H1 (cell line): Measurements from ENCODE around the gene SLC18A3. TPM values are rescaled to one million over a fixed set of nuclear protein-coding genes. Genes with fewer than 3 reads are reported as not detected.

ENCODE experiments used
- CTCF ChIA-PET: fragments of 300-600 bp; sonication (Branson Sonifier 250); formaldehyde crosslinking; loops from one replicate; lab custom pipeline; 2021; ENCODE audit not compliant: partially characterized antibody; lab: Charles Lee
- POLR2A ChIA-PET: fragments of 300-600 bp; sonication (Branson Sonifier 250); formaldehyde crosslinking; loops from one replicate; lab custom pipeline; 2021; ENCODE audit warnings: inconsistent platforms; ENCODE audit not compliant: partially characterized antibody; lab: Charles Lee
- DNase-seq, 2 experiments: peaks; one replicate each; pipeline versions ENCODE4 v3.0.0 to v3.0.0-alpha.2; 2010 to 2022; ENCODE audit warnings: low spot score in 2 of 2, low read depth in 1 of 2, mixed read lengths in 1 of 2
- FAIRE-seq: peaks from 2 replicates; lab custom pipeline; 2011; peaks lifted over from hg19 to GRCh38; lab: Jason Lieb, UNC
- H2AFZ ChIP-seq: 2 replicates; pipeline ENCODE4 v1.8.1; 2012; ENCODE audit warnings: low read length, inconsistent platforms
- H2AK5ac ChIP-seq: 2 replicates; pipeline ENCODE4 v1.6.1; 2013; ENCODE audit warnings: low read depth, low read length
- H2BK120ac ChIP-seq: replicated peaks from 2 replicates; pipeline ENCODE3; 2013; ENCODE audit warnings: low read depth, low read length, inconsistent platforms
- H2BK12ac ChIP-seq: 2 replicates; pipeline ENCODE4 v1.6.1; 2013; ENCODE audit warnings: low read depth, low read length
- H2BK15ac ChIP-seq: 2 replicates; pipeline ENCODE4 v1.6.1; 2013; ENCODE audit warnings: low read length
- H2BK20ac ChIP-seq: 2 replicates; pipeline ENCODE4 v1.6.1; 2013; ENCODE audit warnings: low read length
- H2BK5ac ChIP-seq: 2 replicates; pipeline ENCODE4 v1.6.1; 2013; ENCODE audit warnings: low read depth, low read length
- H3K14ac ChIP-seq: 2 replicates; pipeline ENCODE4 v1.6.1; 2013; ENCODE audit warnings: inconsistent platforms; ENCODE audit not compliant: insufficient read length
- H3K18ac ChIP-seq: 2 replicates; pipeline ENCODE4 v1.6.1; 2013; ENCODE audit warnings: low read length; ENCODE audit errors: extremely low read depth
- H3K23ac ChIP-seq: 2 replicates; pipeline ENCODE4 v1.6.1; 2013; ENCODE audit warnings: inconsistent platforms; ENCODE audit not compliant: insufficient read length
- H3K23me2 ChIP-seq: 2 replicates; pipeline ENCODE4 v1.6.1; 2013; ENCODE audit warnings: low read depth, low read length
- H3K27ac ChIP-seq: 2 replicates; pipeline ENCODE4 v1.6.1; 2011; ENCODE audit warnings: low read depth, low read length, inconsistent platforms
- H3K27me3 ChIP-seq, 4 experiments: replicated peaks in 1 of 4; 1 replicate in 1 of 4; 2 replicates in 3 of 4; pipeline versions ENCODE4 v1.6.1 to v1.8.1; 2011 to 2013; ENCODE audit warnings: low read length in 3 of 4, mild to moderate bottlenecking in 3 of 4, inconsistent platforms in 2 of 4, mixed read lengths in 2 of 4, moderate library complexity in 1 of 4; ENCODE audit not compliant: control insufficient read depth in 3 of 4, insufficient read depth in 3 of 4; ENCODE audit errors: extremely low read depth in 1 of 4
- H3K36me3 ChIP-seq, 4 experiments: 2 replicates each; pipeline versions ENCODE4 v1.6.1 to v1.8.1; 2011 to 2013; ENCODE audit warnings: mild to moderate bottlenecking in 4 of 4, low read length in 3 of 4, moderate library complexity in 2 of 4, control low read depth in 1 of 4, inconsistent platforms in 1 of 4; ENCODE audit not compliant: insufficient read depth in 4 of 4, control insufficient read depth in 2 of 4
- H3K4ac ChIP-seq: replicated peaks from 2 replicates; pipeline ENCODE3; 2013; ENCODE audit warnings: low read length, low read depth, mixed read lengths, inconsistent platforms; ENCODE audit not compliant: insufficient read length
- H3K4me1 ChIP-seq, 4 experiments: replicated peaks in 1 of 4; 1 replicate in 1 of 4; 2 replicates in 3 of 4; pipeline versions ENCODE4 v1.6.1 to v1.8.1; 2011 to 2013; ENCODE audit warnings: low read length in 3 of 4, inconsistent platforms in 2 of 4, mixed read lengths in 1 of 4; ENCODE audit not compliant: insufficient read depth in 4 of 4, control insufficient read depth in 3 of 4
- H3K4me2 ChIP-seq, 2 experiments: 2 replicates each; pipeline versions ENCODE4 v1.6.1 to v1.8.1; 2011 to 2013; ENCODE audit warnings: low read depth in 2 of 2, low read length in 2 of 2, control low read depth in 1 of 2, inconsistent platforms in 1 of 2, mild to moderate bottlenecking in 1 of 2; ENCODE audit not compliant: insufficient read depth in 1 of 2
- H3K4me3 ChIP-seq, 4 experiments: fragments of 200-600, 300-600 bp in 1 of 4; sonication (generic), shearing (Covaris generic), sonication (Bioruptor Twin) in 1 of 4; 2 replicates each; pipeline versions ENCODE4 v1.5.1 to v1.8.1; 2011 to 2016; ENCODE audit warnings: low read length in 4 of 4, low read depth in 3 of 4, control low read depth in 2 of 4, inconsistent platforms in 2 of 4, mild to moderate bottlenecking in 2 of 4, mixed read lengths in 1 of 4, moderate library complexity in 1 of 4; ENCODE audit not compliant: insufficient read depth in 2 of 4; ENCODE audit errors: extremely low read depth in 1 of 4
- H3K56ac ChIP-seq: replicated peaks from 2 replicates; pipeline ENCODE3; 2013; ENCODE audit warnings: low read depth, mild to moderate bottlenecking, mixed read lengths, low read length, inconsistent platforms; ENCODE audit not compliant: insufficient read length
- H3K79me1 ChIP-seq: 2 replicates; pipeline ENCODE4 v1.6.1; 2013; ENCODE audit warnings: low read depth, low read length, control low read depth
- H3K79me2 ChIP-seq, 2 experiments: 2 replicates each; pipeline versions ENCODE4 v1.6.1 to v1.8.1; 2012 to 2013; ENCODE audit warnings: low read length in 2 of 2, mild to moderate bottlenecking in 2 of 2, inconsistent platforms in 1 of 2; ENCODE audit not compliant: insufficient read depth in 2 of 2, control insufficient read depth in 1 of 2
- H3K9ac ChIP-seq, 4 experiments: replicated peaks in 1 of 4; 1 replicate in 1 of 4; 2 replicates in 3 of 4; pipeline versions ENCODE4 v1.6.1 to v1.8.1; 2011 to 2013; ENCODE audit warnings: low read depth in 3 of 4, low read length in 3 of 4, control low read depth in 2 of 4, mild to moderate bottlenecking in 2 of 4, moderate library complexity in 2 of 4, inconsistent platforms in 1 of 4; ENCODE audit errors: extremely low read depth in 1 of 4
- H3K9me3 ChIP-seq, 2 experiments: 2 replicates each; pipeline versions ENCODE4 v1.6.1 to v1.8.1; 2012 to 2013; ENCODE audit warnings: mild to moderate bottlenecking in 2 of 2, moderate library complexity in 2 of 2, control low read depth in 1 of 2, inconsistent platforms in 1 of 2, low read depth in 1 of 2, low read length in 1 of 2, mixed read lengths in 1 of 2; ENCODE audit not compliant: insufficient read depth in 2 of 2
- H4K20me1 ChIP-seq, 2 experiments: replicated peaks in 1 of 2; 2 replicates each; pipeline versions ENCODE3 to v1.8.1; 2011 to 2013; ENCODE audit warnings: inconsistent platforms in 2 of 2, low read length in 2 of 2, mild to moderate bottlenecking in 1 of 2; ENCODE audit not compliant: insufficient read depth in 2 of 2, control insufficient read depth in 1 of 2
- H4K5ac ChIP-seq: 2 replicates; pipeline ENCODE4 v1.6.1; 2013; ENCODE audit warnings: low read length, low read depth, mixed read lengths, inconsistent platforms; ENCODE audit not compliant: insufficient read length
- H4K8ac ChIP-seq: 2 replicates; pipeline ENCODE4 v1.8.0; 2013; ENCODE audit warnings: mild to moderate bottlenecking, moderate library complexity, low read length, inconsistent platforms; ENCODE audit not compliant: insufficient read depth; ENCODE audit errors: extremely low read depth
- H4K91ac ChIP-seq: replicated peaks from 2 replicates; pipeline ENCODE3; 2013; ENCODE audit warnings: low read length, mixed read lengths, inconsistent platforms; ENCODE audit not compliant: insufficient read length
- CEBPB ChIP-seq: IDR thresholded peaks from 2 replicates; pipeline ENCODE4 v1.6.1; 2012; ENCODE audit warnings: low read depth, low read length
- CHD1 ChIP-seq: IDR thresholded peaks from 2 replicates; pipeline ENCODE4 v1.6.1; 2012; ENCODE audit warnings: low read depth, low read length, improper control_type of control experiment
- CREB1 ChIP-seq: IDR thresholded peaks from 2 replicates; pipeline ENCODE4 v1.6.1; 2012; ENCODE audit warnings: inconsistent platforms
- EZH2 ChIP-seq: fragments of 200-600 bp; sonication (generic); IDR thresholded peaks from 2 replicates; pipeline ENCODE4 v1.7.1; 2012; ENCODE audit warnings: low read depth, mild to moderate bottlenecking, moderate library complexity, low read length, inconsistent platforms; ENCODE audit not compliant: severe bottlenecking
- GTF2F1 ChIP-seq: IDR thresholded peaks from 2 replicates; pipeline ENCODE4 v1.6.1; 2012; ENCODE audit warnings: low read depth, low read length, improper control_type of control experiment, borderline replicate concordance
- HDAC6 ChIP-seq: IDR thresholded peaks from one replicate; pipeline ENCODE4 v1.7.1; 2012; ENCODE audit warnings: low read depth, mild to moderate bottlenecking, inconsistent platforms, low read length, moderate library complexity
- POLR2AphosphoS5 ChIP-seq: IDR thresholded peaks from 2 replicates; pipeline ENCODE4 v1.6.1; 2011; ENCODE audit warnings: low read depth, low read length
- POU5F1 ChIP-seq: IDR thresholded peaks from 2 replicates; pipeline ENCODE4 v1.6.1; 2011; ENCODE audit warnings: low read depth, mild to moderate bottlenecking, low read length, moderate library complexity
- SIX5 ChIP-seq: IDR thresholded peaks from 2 replicates; pipeline ENCODE4 v1.6.1; 2011; ENCODE audit warnings: mild to moderate bottlenecking, low read depth, low read length
- SRF ChIP-seq: IDR thresholded peaks from 2 replicates; pipeline ENCODE4 v1.6.1; 2011; ENCODE audit warnings: mild to moderate bottlenecking, low read depth, low read length, moderate library complexity
- TAF1 ChIP-seq: IDR thresholded peaks from 2 replicates; pipeline ENCODE4 v1.6.1; 2011; ENCODE audit warnings: mild to moderate bottlenecking, low read depth, low read length
- TAF7 ChIP-seq: optimal IDR thresholded peaks from 2 replicates; pipeline ENCODE3; 2011; ENCODE audit warnings: low read depth, mild to moderate bottlenecking, inconsistent platforms, low read length, moderate library complexity, borderline replicate concordance
- YY1 ChIP-seq: IDR thresholded peaks from 2 replicates; pipeline ENCODE4 v1.6.1; 2011; ENCODE audit warnings: low read depth, mild to moderate bottlenecking, low read length
- WGBS, 2 experiments: shearing (Covaris generic) in 1 of 2; methylation state at CpG; one replicate each; pipeline versions ENCODE4 v1.1.6 to v1.1.7; 2013 to 2015; ENCODE audit warnings: low lambda C conversion rate in 2 of 2, mixed read lengths in 2 of 2, inconsistent platforms in 1 of 2, low coverage in 1 of 2, missing lambda C conversion rate in 1 of 2; ENCODE audit not compliant: insufficient replicate concordance in 2 of 2, insufficient coverage in 1 of 2, insufficient read length in 1 of 2; ENCODE audit errors: extremely low coverage in 1 of 2, missing lambda C conversion rate in 1 of 2; 5-methylcytosine and 5-hydroxymethylcytosine counted together
- polyA plus RNA-seq, 7 experiments: library from polyadenylated mRNA; depleted of rRNA in 3 of 7; stranded (reverse) in 5 of 7; unstranded in 2 of 7; fragments of >200 nt in 5 of 7; fragments of 200-250 nt in 2 of 7; gene quantifications; 1 replicate in 5 of 7; 2 replicates in 1 of 7; 4 replicates in 1 of 7; pipeline versions ENCODE4 v1.2.1 to v1.2.3, GENCODE V29; 2011 to 2013; ENCODE audit warnings: missing spikeins in 2 of 7, mixed read lengths in 2 of 7
- total RNA-seq: library from RNA; stranded (reverse); fragmentation: NEBNext Ultra II Directional; extraction: Animal tissue kit (Norgen Biotek cat#: 25700); gene quantifications from 2 replicates; pipeline ENCODE4 v1.2.1, GENCODE V29; 2021

SLC18A3 gene
- total and polyA plus RNA-seq, 2 of the 8 experiments (the other 6 are each of a cell fraction or from before 2014, with no cell fraction given) = 0.17 TPM; not detected in 1

DNA sequence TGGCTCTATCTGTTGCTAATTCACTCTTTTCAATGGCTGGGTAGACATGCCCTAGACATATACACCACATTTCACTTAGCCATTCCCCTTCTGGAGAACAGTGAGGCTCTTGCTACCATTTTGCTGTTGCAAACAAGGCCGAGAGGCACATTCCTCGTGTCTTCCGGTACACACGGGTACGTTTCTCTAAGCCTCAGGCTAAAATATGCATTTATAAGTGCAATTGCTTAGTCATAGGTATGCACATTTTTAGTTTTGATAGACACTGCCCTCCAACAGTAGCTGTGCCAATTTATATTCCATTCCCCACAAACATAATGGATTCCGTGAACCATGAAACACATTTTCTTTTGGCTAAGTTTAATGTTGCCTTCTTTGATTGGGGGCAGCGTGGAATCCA is 16.9 kb downstream of the SLC18A3 start:
- Histone ChIP-seq H2BK20ac (no peak overlapping the region), H3K56ac (no peak overlapping the region), H3K27me3 (peaks cover 0 to 10% (median 1%) of the 10 kb centered on the region in 4 experiments; a peak in 4 of 7 replicates), H3K14ac (no peak overlapping the region), H3K9me3 (no peaks in the 10 kb centered on the region), H3K23ac (no peak overlapping the region), H3K4me1 (no peaks in the 10 kb centered on the region), H4K20me1 (peaks cover 0 to 2% of the 10 kb centered on the region in 2 experiments), H2BK12ac (no peak overlapping the region), H3K18ac (no peak overlapping the region), H3K4me3 (no peak overlapping the region), H3K4me2 (no peak overlapping the region), H3K23me2 (peaks cover 4% of the 10 kb centered on the region; the same call in 1 of the 2 replicates), H2AFZ (no peak overlapping the region), H3K27ac (no peak overlapping the region), H3K9ac (no peak overlapping the region), H2BK5ac (no peak overlapping the region), H3K79me1 (no peaks in the 10 kb centered on the region), H2BK120ac (no peak overlapping the region), H4K5ac (no peak overlapping the region), H4K8ac (no peak overlapping the region), H3K36me3 (no peaks in the 10 kb centered on the region), H4K91ac (no peak overlapping the region), H3K4ac (no peak overlapping the region), H2BK15ac (no peak overlapping the region), H2AK5ac (no peak overlapping the region), H3K79me2 (no peaks in the 10 kb centered on the region)
- 97% methylated on average over 7 of the region's 7 CpGs; no CpG with 5 or more reads in 1 of the 2 experiments for WGBS, 2 experiments
- FAIRE-seq (no peak), DNase-seq (no peak)
- CTCF ChIA-PET = interaction anchor here (1.0 to 2.0 kb wide), 3 partner anchors 11 to 19 kb away, joined by 3 to 6 read pairs (median 5); no protein-coding TSS in a partner anchor
- POLR2A ChIA-PET = no interaction called here
- TF ChIP-seq CHD1 (no peak), YY1 (no peak), POLR2AphosphoS5 (no peak), EZH2 (no peak), HDAC6 (no peak), SRF (no peak), POU5F1 (no peak), GTF2F1 (no peak), TAF7 (no peak), CEBPB (no peak), SIX5 (no peak), CREB1 (no peak), TAF1 (no peak)
